B cell (primary cell): ENCODE data around the gene CASKIN1. TPM values are rescaled to one million over a fixed set of nuclear protein-coding genes. Genes with fewer than 3 reads are reported as not detected.

Experiments used
- ATAC-seq: fragments of 200-7000 bp; cut with Tn5 transposase; one replicate; pipeline ENCODE4 v1.10.0; 2021; ENCODE audit warnings: low read depth, mild to moderate bottlenecking, moderate number of reproducible peaks, moderate library complexity
- CTCF ChIA-PET: fragments of 350-600 bp; sonication (Branson Sonifier 250); formaldehyde crosslinking; loops from one replicate; lab custom pipeline; 2021; ENCODE audit warnings: antibody characterized with exemption, inconsistent platforms; lab: Charles Lee
- POLR2A ChIA-PET: fragments of 350-600 bp; sonication (Branson Sonifier 250); formaldehyde crosslinking; loops from one replicate; lab custom pipeline; 2021; ENCODE audit warnings: antibody characterized with exemption; lab: Charles Lee
- DNase-seq: peaks from one replicate; pipeline ENCODE4 v3.0.0; 2013
- H2AFZ ChIP-seq: 2 replicates; pipeline ENCODE4 v1.6.1; 2012; ENCODE audit warnings: mild to moderate bottlenecking, low read depth, low read length; ENCODE audit not compliant: insufficient read depth, poor library complexity, severe bottlenecking
- H3K27ac ChIP-seq, 2 donors: 1 replicate in 1 of 2; 2 replicates in 1 of 2; pipeline ENCODE4 v1.5.1; 2012 to 2013; ENCODE audit warnings: low read length in 2 of 2, mild to moderate bottlenecking in 2 of 2, moderate library complexity in 1 of 2
- H3K27me3 ChIP-seq, 4 experiments: fragments of 200-600 bp in 1 of 4; sonication (generic) in 1 of 4; replicated peaks in 1 of 4; 1 replicate in 2 of 4; 2 replicates in 2 of 4; pipeline versions ENCODE4 v1.6.1 to v1.7.0; 2013 to 2016; ENCODE audit warnings: low read length in 3 of 4, mild to moderate bottlenecking in 2 of 4, mixed read lengths in 1 of 4, moderate library complexity in 1 of 4; ENCODE audit not compliant: insufficient read depth in 4 of 4, control insufficient read depth in 3 of 4; ENCODE audit errors: control extremely low read depth in 1 of 4
- H3K36me3 ChIP-seq, 2 experiments: replicated peaks in 1 of 2; 1 replicate in 1 of 2; 2 replicates in 1 of 2; pipeline versions ENCODE4 v1.6.1 to v1.7.1; 2013; ENCODE audit warnings: low read length in 1 of 2; ENCODE audit not compliant: insufficient read depth in 2 of 2, control insufficient read depth in 1 of 2; ENCODE audit errors: control extremely low read depth in 1 of 2, extremely low read depth in 1 of 2
- H3K4me1 ChIP-seq, 2 donors: fragments of 200-600 bp in 1 of 2; sonication (generic) in 1 of 2; 1 replicate in 1 of 2; 2 replicates in 1 of 2; pipeline versions ENCODE4 v1.5.1 to v1.6.1; 2013 to 2017; ENCODE audit warnings: low read length in 2 of 2; ENCODE audit not compliant: control insufficient read depth in 2 of 2, insufficient read depth in 2 of 2
- H3K4me2 ChIP-seq: replicated peaks from 2 replicates; pipeline ENCODE3; 2012; ENCODE audit warnings: mild to moderate bottlenecking, low read depth, low read length; ENCODE audit not compliant: poor library complexity, severe bottlenecking
- H3K4me3 ChIP-seq, 5 experiments: fragments of 200-600 bp in 1 of 5; sonication (generic) in 1 of 5; 1 replicate in 3 of 5; 2 replicates in 2 of 5; pipeline versions ENCODE4 v1.5.1 to v1.7.0; 2011 to 2016; ENCODE audit warnings: low read length in 4 of 5, mild to moderate bottlenecking in 4 of 5, low read depth in 2 of 5, control low read depth in 1 of 5, moderate library complexity in 1 of 5; ENCODE audit not compliant: insufficient read depth in 1 of 5; ENCODE audit errors: control extremely low read depth in 1 of 5, extremely low read depth in 1 of 5
- H3K79me2 ChIP-seq: fragments of 200-600 bp; sonication (generic); one replicate; pipeline ENCODE4 v1.6.0; 2016; ENCODE audit warnings: low read length; ENCODE audit not compliant: control insufficient read depth, insufficient read depth
- H3K9ac ChIP-seq: fragments of 200-600 bp; sonication (generic); 2 replicates; pipeline ENCODE4 v1.6.1; 2017; ENCODE audit warnings: mild to moderate bottlenecking, low read length, moderate library complexity
- H3K9me3 ChIP-seq, 3 donors: one replicate each; pipeline versions ENCODE4 v1.6.1 to v1.7.1; 2013; ENCODE audit warnings: low read length in 2 of 3; ENCODE audit not compliant: control insufficient read depth in 2 of 3, insufficient read depth in 1 of 3; ENCODE audit errors: control extremely low read depth in 1 of 3
- H4K20me1 ChIP-seq: 2 replicates; pipeline ENCODE4 v1.6.0; 2012; ENCODE audit warnings: mild to moderate bottlenecking, low read length; ENCODE audit not compliant: insufficient read depth, control insufficient read depth, poor library complexity, severe bottlenecking
- H3K27ac Mint-ChIP-seq: one replicate; pipeline ENCODE4 v1.8.0; 2021; ENCODE audit warnings: mixed read lengths
- H3K27me3 Mint-ChIP-seq: one replicate; pipeline ENCODE4 v1.8.0; 2021; ENCODE audit warnings: mixed read lengths
- H3K4me1 Mint-ChIP-seq: one replicate; pipeline ENCODE4 v1.8.0; 2021; ENCODE audit warnings: mixed read lengths
- H3K4me3 Mint-ChIP-seq: one replicate; pipeline ENCODE4 v1.8.0; 2021; ENCODE audit warnings: mixed read lengths
- H3K9me3 Mint-ChIP-seq: one replicate; pipeline ENCODE4 v1.8.0; 2022; ENCODE audit warnings: mixed read lengths; ENCODE audit not compliant: insufficient read depth
- EZH2 ChIP-seq: IDR thresholded peaks from 2 replicates; pipeline ENCODE4 v1.6.1; 2012; ENCODE audit warnings: borderline replicate concordance, low read depth, mild to moderate bottlenecking, moderate library complexity, low read length; ENCODE audit not compliant: insufficient read depth, poor library complexity, severe bottlenecking
- WGBS: methylation state at CpG from one replicate; pipeline ENCODE4 v1.1.5; 2013; ENCODE audit warnings: missing lambda C conversion rate; ENCODE audit not compliant: insufficient coverage; 5-methylcytosine and 5-hydroxymethylcytosine counted together
- intact Hi-C: fragments of 100-400 bp; cut with micrococcal nuclease; formaldehyde crosslinking; loops from one replicate; pipeline ENCODE4 v1.10.0; 2022
- polyA plus RNA-seq: library from polyadenylated mRNA; depleted of rRNA; stranded (reverse); fragments of >200 nt; gene quantifications from 2 replicates; pipeline ENCODE4 v1.2.3, GENCODE V29; 2012
- total RNA-seq, 2 donors: library from RNA; stranded (reverse); fragments of 120-200 nt in 1 of 2; gene quantifications; 1 replicate in 1 of 2; 2 replicates in 1 of 2; pipeline versions ENCODE4 v1.2.3 to v1.2.4, GENCODE V29; 2013 to 2022
- TF ChIP-seq, protein P1 (sequence below): fragments of 200-600 bp; IDR thresholded peaks from one replicate; pipeline ENCODE4 v1.8.0; 2022; ENCODE audit warnings: antibody characterized with exemption, mild to moderate bottlenecking

The CASKIN1 gene
- total and polyA plus RNA-seq, 2 donors (not counting 1 experiment from before 2014, with no cell fraction given), result 0.01 TPM; not detected in 1

DNA sequence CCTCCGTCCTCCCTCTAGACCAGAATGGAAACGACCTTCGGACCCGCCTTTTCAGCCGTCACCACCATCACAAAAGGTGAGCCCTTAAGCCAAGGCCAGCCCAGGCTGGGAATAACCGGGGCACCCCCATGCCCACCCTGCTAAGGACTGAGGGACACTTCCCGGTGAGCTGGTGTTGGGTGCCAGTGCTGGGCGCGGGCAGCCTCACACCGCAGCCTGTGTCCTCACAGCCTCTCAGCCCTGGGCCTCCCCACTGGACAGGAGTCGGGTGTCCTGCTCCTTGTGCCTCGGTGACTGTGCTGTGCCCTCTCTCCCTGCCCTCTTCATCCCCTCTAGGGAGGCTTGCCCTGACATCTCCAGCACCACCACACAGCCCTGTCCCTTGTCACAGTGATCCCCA, 30.5 kb downstream of the CASKIN1 start:
- no peak overlapping the region for H2AFZ ChIP-seq
- peaks cover 2% of the 10 kb centered on the region for H3K4me1 Mint-ChIP-seq
- peaks cover 66% of the 10 kb centered on the region for H3K79me2 ChIP-seq
- no peaks in the 10 kb centered on the region for H3K27me3 Mint-ChIP-seq
- no peak overlapping the region for H3K27ac ChIP-seq
- H3K27ac Mint-ChIP-seq, result no peak overlapping the region
- ChIA-PET CTCF (no interaction called here), POLR2A (no interaction called here)
- ATAC-seq (no peak), DNase-seq (no peak)
- H3K9ac ChIP-seq, result no peak overlapping the region
- peaks cover 0 to 4% of the 10 kb centered on the region in 2 donors for H3K4me1 ChIP-seq
- intact Hi-C loops, result no loop called here
- H3K9me3 ChIP-seq, result peaks cover 0 to 14% (median 0%) of the 10 kb centered on the region in 3 donors
- H3K4me3 Mint-ChIP-seq, result no peak overlapping the region
- no peaks in the 10 kb centered on the region for H3K27me3 ChIP-seq
- TF ChIP-seq, protein P1, sequence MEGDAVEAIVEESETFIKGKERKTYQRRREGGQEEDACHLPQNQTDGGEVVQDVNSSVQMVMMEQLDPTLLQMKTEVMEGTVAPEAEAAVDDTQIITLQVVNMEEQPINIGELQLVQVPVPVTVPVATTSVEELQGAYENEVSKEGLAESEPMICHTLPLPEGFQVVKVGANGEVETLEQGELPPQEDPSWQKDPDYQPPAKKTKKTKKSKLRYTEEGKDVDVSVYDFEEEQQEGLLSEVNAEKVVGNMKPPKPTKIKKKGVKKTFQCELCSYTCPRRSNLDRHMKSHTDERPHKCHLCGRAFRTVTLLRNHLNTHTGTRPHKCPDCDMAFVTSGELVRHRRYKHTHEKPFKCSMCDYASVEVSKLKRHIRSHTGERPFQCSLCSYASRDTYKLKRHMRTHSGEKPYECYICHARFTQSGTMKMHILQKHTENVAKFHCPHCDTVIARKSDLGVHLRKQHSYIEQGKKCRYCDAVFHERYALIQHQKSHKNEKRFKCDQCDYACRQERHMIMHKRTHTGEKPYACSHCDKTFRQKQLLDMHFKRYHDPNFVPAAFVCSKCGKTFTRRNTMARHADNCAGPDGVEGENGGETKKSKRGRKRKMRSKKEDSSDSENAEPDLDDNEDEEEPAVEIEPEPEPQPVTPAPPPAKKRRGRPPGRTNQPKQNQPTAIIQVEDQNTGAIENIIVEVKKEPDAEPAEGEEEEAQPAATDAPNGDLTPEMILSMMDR, result no peak
- TF ChIP-seq EZH2, result no peak
- no peaks in the 10 kb centered on the region for H3K9me3 Mint-ChIP-seq
- H4K20me1 ChIP-seq, result peaks cover 41% of the 10 kb centered on the region
- no peak overlapping the region for H3K4me3 ChIP-seq
- no peak overlapping the region for H3K4me2 ChIP-seq
- H3K36me3 ChIP-seq, result peaks cover 0 to 26% of the 10 kb centered on the region in 2 experiments
- WGBS, result 98% methylated on average over 12 of the region's 12 CpGs

DNA sequence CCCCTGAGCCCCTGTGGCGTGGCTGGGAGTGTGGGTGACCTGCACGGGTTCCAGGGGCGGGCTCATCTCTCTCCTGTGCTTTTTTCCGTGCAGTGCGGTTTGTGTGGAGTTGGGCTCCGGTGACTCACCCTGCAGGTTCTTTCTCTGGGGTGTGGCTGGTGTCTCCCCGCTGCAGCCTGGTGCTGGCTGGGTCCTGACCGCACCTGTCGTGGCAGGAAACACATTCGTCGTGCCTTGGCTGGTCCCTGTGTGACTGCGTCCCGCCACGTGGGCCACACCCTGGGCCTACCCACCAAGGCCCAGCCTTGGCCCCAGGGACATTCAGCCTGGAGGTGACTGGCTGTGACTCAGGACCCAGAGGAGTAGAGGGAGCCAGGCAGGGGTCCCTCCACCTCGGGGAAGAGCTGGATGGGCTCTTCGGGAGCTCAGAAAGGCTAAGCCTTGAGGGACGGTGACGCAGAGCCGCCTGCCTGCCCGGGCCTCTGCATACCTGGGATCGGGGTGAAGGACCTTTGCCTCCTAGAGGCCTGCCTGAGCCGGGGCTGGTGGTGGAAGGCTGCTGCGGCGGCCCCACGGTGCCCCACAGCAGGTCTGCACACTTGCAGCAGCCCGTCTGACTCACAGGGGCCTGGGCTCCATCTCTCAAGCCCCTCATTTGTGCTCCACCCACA, 33.1 kb downstream of the CASKIN1 start:
- Mint-ChIP-seq H3K4me3 (no peak overlapping the region), H3K4me1 (peaks cover 11% of the 10 kb centered on the region), H3K27me3 (no peaks in the 10 kb centered on the region), H3K9me3 (no peaks in the 10 kb centered on the region), H3K27ac (no peak overlapping the region)
- Histone ChIP-seq H2AFZ (no peak overlapping the region), H3K4me2 (no peak overlapping the region), H3K36me3 (peaks cover 0 to 18% of the 10 kb centered on the region in 2 experiments), H4K20me1 (peaks cover 64% of the 10 kb centered on the region), H3K27me3 (no peaks in the 10 kb centered on the region), H3K9ac (no peak overlapping the region), H3K4me3 (no peak overlapping the region), H3K27ac (no peak overlapping the region), H3K9me3 (peaks cover 0 to 14% (median 0%) of the 10 kb centered on the region in 3 donors), H3K4me1 (peaks cover 0 to 23% of the 10 kb centered on the region in 2 donors), H3K79me2 (peaks cover 82% of the 10 kb centered on the region)
- 99% methylated on average over 23 of the region's 26 CpGs for WGBS
- ATAC-seq (no peak), DNase-seq (no peak)
- ChIA-PET CTCF (no interaction called here), POLR2A (interaction anchor here (0.6 kb wide), 1 partner anchor 167 kb away, joined by 5 read pairs; no protein-coding TSS in a partner anchor)
- intact Hi-C loops, result no loop called here
- TF ChIP-seq EZH2, result no peak
- TF ChIP-seq, protein P1, result no peak
